HuH-7 (cell line): Measurements from ENCODE around the gene ATOX1.
A peak's percentile ranks its signal among the peaks of the same experiment; 100 is the strongest.
"Not testable (repeated sequence)": the region's sequence is repeated elsewhere in the genome, so short reads cannot be mapped to it uniquely, and the experiment has no call there.

Experiments used
- DNase-seq: peaks from one replicate; pipeline ENCODE4 v3.0.0; 2011; ENCODE audit warnings: low spot score

Gene ATOX1

GRCh38 chr5:151758430-151759241 is at the start of gene ATOX1:
Gene ATOX1, minus strand, starts transcription at chr5:151758631. Its CDS starts 80 bp downstream, at chr5:151758551.
- peak; percentile 89 for DNase-seq

- no peak for DNase-seq
Measured at GRCh38 chr5:151805414-151806223, 47.2 kb upstream of the ATOX1 start.

- DNase-seq = no peak
Measured at GRCh38 chr5:151800532-151800931, 42.1 kb upstream of the ATOX1 start.

GRCh38 chr5:151799407-151799806 is 41.0 kb upstream of the ATOX1 start:
- DNase-seq = no peak

- DNase-seq = no peak
Measured at GRCh38 chr5:151798674-151799073, 40.2 kb upstream of the ATOX1 start.

GRCh38 chr5:151795426-151795825 is 37.0 kb upstream of the ATOX1 start:
- DNase-seq = no peak

GRCh38 chr5:151793358-151793757 is 34.9 kb upstream of the ATOX1 start:
- DNase-seq = no peak

GRCh38 chr5:151787817-151788216 is 29.4 kb upstream of the ATOX1 start:
- DNase-seq = no peak

GRCh38 chr5:151786468-151786867 is 28.0 kb upstream of the ATOX1 start:
- DNase-seq = no peak

- no peak for DNase-seq
Measured at GRCh38 chr5:151784141-151784540, 25.7 kb upstream of the ATOX1 start.

GRCh38 chr5:151783664-151784063 is 25.2 kb upstream of the ATOX1 start:
- not testable (repeated sequence) for DNase-seq

- DNase-seq = no peak
Measured at GRCh38 chr5:151781201-151781600, 22.8 kb upstream of the ATOX1 start.

- DNase-seq = no peak
Measured at GRCh38 chr5:151780348-151780747, 21.9 kb upstream of the ATOX1 start.

- DNase-seq = no peak
Measured at GRCh38 chr5:151779531-151780125, 21.2 kb upstream of the ATOX1 start.

- no peak for DNase-seq
Measured at GRCh38 chr5:151775025-151775606, 16.7 kb upstream of the ATOX1 start.

- DNase-seq = no peak
Measured at GRCh38 chr5:151773951-151774350, 15.5 kb upstream of the ATOX1 start.

- no peak for DNase-seq
Measured at GRCh38 chr5:151772846-151773561, 14.6 kb upstream of the ATOX1 start.

- DNase-seq = no peak
Measured at GRCh38 chr5:151772029-151772845, 13.8 kb upstream of the ATOX1 start.

GRCh38 chr5:151771259-151772028 is 13.0 kb upstream of the ATOX1 start, which contains the start of gene G3BP1:
Gene G3BP1, plus strand, starts transcription at chr5:151771954. Its CDS starts 14,667 bp downstream, at chr5:151786621.
- DNase-seq = peak; percentile 97
